C4-2B (cell line): Measurements from ENCODE around the gene ITGB1BP1.

Source experiments
- H3K27ac ChIP-seq: fragments of 450-650 bp; 2 replicates; pipeline ENCODE4 v1.5.1; 2017
- ZFX ChIP-seq: fragments of 450-650 bp; IDR thresholded peaks from 2 replicates; pipeline ENCODE4 v1.6.1; 2017
- TF ChIP-seq, protein P1 (sequence below): fragments of 450-650 bp; conservative IDR thresholded peaks from 2 replicates; pipeline ENCODE4 v1.5.1; 2017; ENCODE audit warnings: mild to moderate bottlenecking

Gene ITGB1BP1

GRCh38 chr2:9390991-9391390 is 32.3 kb downstream of the ITGB1BP1 start:
- no peak overlapping the region for H3K27ac ChIP-seq
- no peak for TF ChIP-seq ZFX
- TF ChIP-seq, protein P1, sequence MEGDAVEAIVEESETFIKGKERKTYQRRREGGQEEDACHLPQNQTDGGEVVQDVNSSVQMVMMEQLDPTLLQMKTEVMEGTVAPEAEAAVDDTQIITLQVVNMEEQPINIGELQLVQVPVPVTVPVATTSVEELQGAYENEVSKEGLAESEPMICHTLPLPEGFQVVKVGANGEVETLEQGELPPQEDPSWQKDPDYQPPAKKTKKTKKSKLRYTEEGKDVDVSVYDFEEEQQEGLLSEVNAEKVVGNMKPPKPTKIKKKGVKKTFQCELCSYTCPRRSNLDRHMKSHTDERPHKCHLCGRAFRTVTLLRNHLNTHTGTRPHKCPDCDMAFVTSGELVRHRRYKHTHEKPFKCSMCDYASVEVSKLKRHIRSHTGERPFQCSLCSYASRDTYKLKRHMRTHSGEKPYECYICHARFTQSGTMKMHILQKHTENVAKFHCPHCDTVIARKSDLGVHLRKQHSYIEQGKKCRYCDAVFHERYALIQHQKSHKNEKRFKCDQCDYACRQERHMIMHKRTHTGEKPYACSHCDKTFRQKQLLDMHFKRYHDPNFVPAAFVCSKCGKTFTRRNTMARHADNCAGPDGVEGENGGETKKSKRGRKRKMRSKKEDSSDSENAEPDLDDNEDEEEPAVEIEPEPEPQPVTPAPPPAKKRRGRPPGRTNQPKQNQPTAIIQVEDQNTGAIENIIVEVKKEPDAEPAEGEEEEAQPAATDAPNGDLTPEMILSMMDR: no peak

DNA sequence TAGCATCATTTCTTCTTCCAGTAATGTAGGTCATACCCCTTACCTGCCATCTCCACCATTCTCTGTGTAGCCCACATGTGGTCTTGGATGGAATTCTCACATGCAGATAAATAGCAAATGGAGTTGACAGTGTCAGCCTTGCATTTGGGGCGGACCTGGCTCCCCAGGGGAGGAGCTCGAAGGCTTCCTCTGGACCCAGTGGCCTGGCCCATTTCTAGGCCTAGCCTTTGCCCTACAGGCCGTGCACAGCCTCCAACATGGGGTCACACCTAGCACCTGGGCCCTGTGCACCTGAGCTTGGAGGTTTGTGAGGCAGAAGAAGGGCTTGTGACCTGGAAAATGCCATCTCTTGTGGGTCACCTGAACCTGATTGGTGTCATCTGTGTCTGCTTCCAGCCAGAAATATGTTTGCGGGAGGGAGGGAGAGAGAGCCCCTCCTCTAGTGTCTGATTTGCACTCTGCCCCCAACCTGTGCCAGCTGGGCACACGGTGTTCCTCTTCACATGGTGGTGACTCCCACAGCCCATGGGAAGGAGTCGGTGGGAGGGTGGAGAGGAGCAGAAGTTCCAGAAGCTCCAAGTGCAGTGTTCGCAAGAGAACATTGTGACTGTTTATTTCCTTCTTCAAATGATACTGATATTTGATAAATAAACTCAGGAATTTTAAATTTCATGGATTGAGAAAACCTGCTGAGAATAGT is 33.0 kb downstream of the ITGB1BP1 start:
- TF ChIP-seq, protein P1: no peak
- no peak for TF ChIP-seq ZFX
- no peak overlapping the region for H3K27ac ChIP-seq

GRCh38 chr2:9388950-9389911 is 34.1 kb downstream of the ITGB1BP1 start:
- no peak overlapping the region for H3K27ac ChIP-seq
- TF ChIP-seq ZFX: no peak
- TF ChIP-seq, protein P1: no peak

DNA sequence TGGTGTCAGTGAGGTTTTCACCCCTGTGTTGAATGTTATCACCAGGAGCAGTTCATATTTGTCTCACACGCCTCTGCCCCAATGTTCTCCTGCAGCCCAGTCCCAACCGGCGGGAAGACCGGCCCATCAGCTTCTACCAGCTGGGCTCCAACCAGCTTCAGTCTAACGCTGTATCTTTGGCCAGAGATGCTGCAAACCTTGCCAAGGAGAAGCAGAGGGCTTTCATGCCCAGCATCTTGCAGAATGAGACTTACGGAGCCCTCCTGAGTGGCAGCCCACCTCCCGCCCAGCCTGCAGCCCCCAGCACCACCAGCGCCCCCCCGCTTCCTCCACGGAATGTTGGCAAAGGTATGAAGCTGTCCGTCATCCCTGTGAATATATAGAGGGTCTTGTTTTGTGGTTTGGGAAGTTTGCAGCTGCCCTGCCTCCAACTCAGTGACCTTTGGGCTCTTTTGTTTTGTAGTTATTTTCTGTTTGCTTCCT is 35.1 kb downstream of the ITGB1BP1 start:
- no peak overlapping the region for H3K27ac ChIP-seq
- TF ChIP-seq ZFX: no peak
- TF ChIP-seq, protein P1: no peak

DNA sequence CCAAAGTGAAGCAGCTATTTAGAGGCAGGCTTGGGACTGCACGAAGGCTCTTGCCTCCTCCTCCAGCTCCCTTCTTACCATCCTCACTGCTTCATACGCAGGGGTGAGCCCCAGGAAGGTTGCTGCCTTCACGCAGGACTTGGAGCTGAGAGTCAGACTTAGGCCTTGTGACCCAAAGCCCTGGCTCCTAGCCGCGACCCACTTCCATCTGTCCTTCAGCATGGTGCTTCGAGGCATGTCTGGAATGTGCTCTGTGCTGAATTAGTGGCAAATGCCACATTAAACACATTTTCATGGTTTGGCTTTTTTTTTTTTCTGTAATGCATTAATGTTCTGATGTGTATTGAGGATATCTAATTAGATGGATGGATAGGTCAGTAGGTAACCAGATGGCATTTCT is 37.5 kb downstream of the ITGB1BP1 start:
- TF ChIP-seq, protein P1: no peak
- no peak for TF ChIP-seq ZFX
- H3K27ac ChIP-seq: no peak overlapping the region

GRCh38 chr2:9384521-9384920 is 38.8 kb downstream of the ITGB1BP1 start:
- TF ChIP-seq ZFX: no peak
- TF ChIP-seq, protein P1: no peak

DNA sequence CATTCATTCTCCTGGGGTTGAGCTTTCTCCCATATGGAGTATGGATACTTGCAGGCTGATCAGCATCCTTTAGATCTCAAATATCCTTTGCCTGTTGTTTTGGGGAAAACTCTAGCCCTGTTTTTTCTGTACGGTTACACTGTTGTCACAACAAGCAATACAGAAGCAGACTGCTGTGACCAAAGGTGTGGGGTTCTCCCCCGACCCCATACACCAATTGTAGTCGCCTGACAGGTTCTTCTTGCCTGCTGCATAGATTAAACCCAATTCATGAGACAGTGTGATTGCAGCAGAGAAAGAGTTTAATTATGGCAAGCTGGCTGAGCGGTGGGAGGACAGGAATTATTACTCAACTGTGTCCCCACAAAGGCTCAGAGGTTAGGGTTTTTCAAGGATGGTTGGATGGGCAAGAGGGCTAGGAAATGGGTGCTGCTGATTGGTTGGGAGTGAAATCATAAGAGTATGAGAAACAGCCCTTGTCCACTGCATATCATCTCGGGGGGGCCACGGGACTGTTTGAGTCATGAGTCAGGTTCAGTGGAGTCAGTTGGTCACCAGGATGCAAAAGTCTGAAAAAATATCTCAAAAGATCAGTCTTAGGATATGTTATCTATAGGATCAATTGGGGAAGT is 40.6 kb downstream of the ITGB1BP1 start:
- TF ChIP-seq ZFX: no peak
- TF ChIP-seq, protein P1: no peak
- no peak overlapping the region for H3K27ac ChIP-seq

More at GRCh38 chr2:9384521-9384920, 38.8 kb downstream of the ITGB1BP1 start:
- no peak overlapping the region for H3K27ac ChIP-seq
